ENCODE results near the gene DCAKD. TPM values are rescaled to one million over a fixed set of nuclear protein-coding genes. Genes with fewer than 3 reads are reported as not detected.

DCAKD gene
- total RNA-seq, 1 experiment from 2014 or later, result 31.9 TPM

GRCh38 chr17:45003877-45004276 lies 47.6 kb downstream of the DCAKD start:
- Histone ChIP-seq H2AFZ (ENCODE audit: low read depth, low read length, poor library complexity, severe bottlenecking) (no peak overlapping the region), H3K4me3 (replicated peaks in 1 of 2; ENCODE audit: low read depth in 1 of 2, low read length in 2 of 2) (no peak overlapping the region), H3K4me1 (ENCODE audit: control insufficient read depth in 1 of 2, insufficient read depth in 2 of 2, low read length in 2 of 2) (no peaks in the 10 kb centered on the region), H3K27me3 (ENCODE audit: insufficient read depth, low read length) (no peaks in the 10 kb centered on the region), H3K36me3 (ENCODE audit: control insufficient read depth in 1 of 2, insufficient read depth in 2 of 2, low read length in 2 of 2) (no peaks in the 10 kb centered on the region), H4K20me1 (ENCODE audit: insufficient read depth) (no peaks in the 10 kb centered on the region), H3K9ac (ENCODE audit: low read length) (no peak overlapping the region), H3K9me2 (ENCODE audit: insufficient read depth) (no peaks in the 10 kb centered on the region), H3K9me3 (ENCODE audit: control insufficient read depth in 1 of 2, insufficient read depth in 1 of 2, low read depth in 1 of 2, low read length in 2 of 2) (peaks cover 0 to 7% of the 10 kb centered on the region in 2 experiments; a peak in 1 of 4 replicates), H3K4me2 (ENCODE audit: low read length) (no peak overlapping the region), H3K79me2 (ENCODE audit: insufficient read depth, low read length) (no peaks in the 10 kb centered on the region), H3K27ac (ENCODE audit: low read depth, low read length) (no peak overlapping the region)
- TF ChIP-seq POLR2A (IDR thresholded peaks at IDR 0.05; ENCODE audit: borderline replicate concordance, extremely low read depth, insufficient read depth, insufficient read length), result no peak
- no peak for TF ChIP-seq EZH2phosphoT487 (IDR thresholded peaks at IDR 0.05; ENCODE audit: borderline replicate concordance)
- no peak for TF ChIP-seq CEBPB (IDR thresholded peaks at IDR 0.05; ENCODE audit: low read depth)
- no peak for TF ChIP-seq ELF1 (IDR thresholded peaks at IDR 0.05; ENCODE audit: borderline replicate concordance, low read depth)
- TF ChIP-seq CBX3 (IDR thresholded peaks at IDR 0.05; ENCODE audit: low read depth), result no peak
- TF ChIP-seq ATF3 (IDR thresholded peaks at IDR 0.05), result no peak
- BruUV-seq (replicated peaks), result no TSS peak
- DNase-seq (ENCODE audit: low read depth, low spot score), result no peak
- no peak for ATAC-seq
- ChIA-PET POLR2A (no interaction called here), RAD21 (ENCODE audit: low non-redundant PET in 1 of 2, low total read pairs in 2 of 2, uncharacterized antibody in 2 of 2, unreplicated experiment in 2 of 2) (no interaction called here), CTCF (no interaction called here)
- intact Hi-C loops (cut with micrococcal nuclease), result no loop called here

GRCh38 chr17:45001310-45001709 lies 50.1 kb downstream of the DCAKD start:
- H3K9ac ChIP-seq (ENCODE audit: low read length), result no peak overlapping the region
- no peaks in the 10 kb centered on the region for H3K9me2 ChIP-seq (ENCODE audit: insufficient read depth)
- DNase-seq (ENCODE audit: low read depth, low spot score) (no peak), ATAC-seq (no peak)
- H3K79me2 ChIP-seq (ENCODE audit: insufficient read depth, low read length), result no peaks in the 10 kb centered on the region
- BruUV-seq (replicated peaks), result no TSS peak
- no peaks in the 10 kb centered on the region for H3K4me1 ChIP-seq (ENCODE audit: control insufficient read depth in 1 of 2, insufficient read depth in 2 of 2, low read length in 2 of 2)
- no peak overlapping the region for H2AFZ ChIP-seq (ENCODE audit: low read depth, low read length, poor library complexity, severe bottlenecking)
- no peak overlapping the region for H3K4me2 ChIP-seq (ENCODE audit: low read length)
- ChIA-PET POLR2A (no interaction called here), RAD21 (ENCODE audit: low non-redundant PET in 1 of 2, low total read pairs in 2 of 2, uncharacterized antibody in 2 of 2, unreplicated experiment in 2 of 2) (no interaction called here), CTCF (no interaction called here)
- peaks cover 0 to 7% of the 10 kb centered on the region in 2 experiments; a peak in 1 of 4 replicates for H3K9me3 ChIP-seq (ENCODE audit: control insufficient read depth in 1 of 2, insufficient read depth in 1 of 2, low read depth in 1 of 2, low read length in 2 of 2)
- H3K4me3 ChIP-seq (replicated peaks in 1 of 2; ENCODE audit: low read depth in 1 of 2, low read length in 2 of 2), result no peak overlapping the region
- H4K20me1 ChIP-seq (ENCODE audit: insufficient read depth), result no peaks in the 10 kb centered on the region
- H3K27ac ChIP-seq (ENCODE audit: low read depth, low read length), result no peak overlapping the region
- no peaks in the 10 kb centered on the region for H3K27me3 ChIP-seq (ENCODE audit: insufficient read depth, low read length)
- no peaks in the 10 kb centered on the region for H3K36me3 ChIP-seq (ENCODE audit: control insufficient read depth in 1 of 2, insufficient read depth in 2 of 2, low read length in 2 of 2)
- intact Hi-C loops (cut with micrococcal nuclease), result no loop called here
- TF ChIP-seq SIN3A (IDR thresholded peaks at IDR 0.05; ENCODE audit: low read depth) (no peak), CEBPB (IDR thresholded peaks at IDR 0.05; ENCODE audit: low read depth) (no peak), CTCF (IDR thresholded peaks at IDR 0.05 in 2 of 3, conservative IDR thresholded peaks at IDR 0.05 in 1 of 3; ENCODE audit: borderline replicate concordance in 1 of 3, insufficient read depth in 1 of 3, low read depth in 2 of 3, low read length in 2 of 3) (no peak), POLR2AphosphoS5 (IDR thresholded peaks at IDR 0.05; ENCODE audit: low read depth, low read length) (no peak), SRF (IDR thresholded peaks at IDR 0.05; ENCODE audit: low read depth) (no peak), TCF7L2 (IDR thresholded peaks at IDR 0.05; ENCODE audit: borderline replicate concordance, extremely low read depth, insufficient read depth, insufficient read length) (no peak), FOSL1 (IDR thresholded peaks at IDR 0.05; ENCODE audit: low read depth) (no peak), REST (IDR thresholded peaks at IDR 0.05; ENCODE audit: low read depth) (no peak), EGR1 (IDR thresholded peaks at IDR 0.05; ENCODE audit: low read depth) (no peak)
- TF ChIP-seq, protein P1, sequence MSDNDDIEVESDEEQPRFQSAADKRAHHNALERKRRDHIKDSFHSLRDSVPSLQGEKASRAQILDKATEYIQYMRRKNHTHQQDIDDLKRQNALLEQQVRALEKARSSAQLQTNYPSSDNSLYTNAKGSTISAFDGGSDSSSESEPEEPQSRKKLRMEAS (IDR thresholded peaks at IDR 0.05), result no peak
